ENCODE measurements around the gene MIB1. TPM values are rescaled to one million over a fixed set of nuclear protein-coding genes. Genes with fewer than 3 reads are reported as not detected.

The MIB1 gene
- total and polyA plus RNA-seq, 9 of the 15 experiments (the other 6 are each of a cell fraction or from before 2014, with no cell fraction given), result 7.2 to 43.8 (median 23.2) TPM

DNA sequence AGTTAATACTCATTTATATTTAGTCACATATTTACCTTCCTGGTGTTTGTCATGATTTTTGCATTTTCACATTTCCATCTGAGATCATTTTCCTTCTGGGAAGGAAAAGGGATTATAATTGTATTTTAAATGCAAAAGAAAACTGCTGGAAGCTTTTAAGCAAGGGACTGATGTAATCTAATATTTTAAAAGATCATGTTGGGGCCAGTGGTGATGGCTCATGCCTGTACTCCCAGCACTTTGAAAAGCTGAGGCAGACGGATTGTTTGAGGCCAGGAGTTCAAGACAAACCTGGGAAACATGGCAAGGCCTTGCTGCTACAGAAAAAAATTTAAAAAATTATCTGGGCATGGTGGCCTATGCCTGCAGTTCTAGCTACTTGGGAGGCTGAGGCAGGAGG, 149.0 kb downstream of the MIB1 start:
- Histone ChIP-seq H3K27ac (ENCODE audit: extremely low read depth, low read depth, low read length) (no peak overlapping the region), H3K36me3 (ENCODE audit: control insufficient read depth, insufficient read depth, low read length) (no peaks in the 10 kb centered on the region), H3K4me3 (no peak overlapping the region), H3K79me2 (ENCODE audit: control insufficient read depth, insufficient read depth, low read length) (no peaks in the 10 kb centered on the region), H3K9me1 (ENCODE audit: control insufficient read depth, insufficient read depth, low read length) (no peaks in the 10 kb centered on the region), H3K4me1 (replicated peaks in 1 of 2; ENCODE audit: control insufficient read depth in 2 of 2, insufficient read depth in 2 of 2, low read length in 2 of 2) (no peaks in the 10 kb centered on the region), H4K20me1 (replicated peaks; ENCODE audit: control insufficient read depth, insufficient read depth, low read length) (no peaks in the 10 kb centered on the region), H3K27me3 (ENCODE audit: control insufficient read depth in 2 of 2, insufficient read depth in 2 of 2, low read length in 2 of 2) (peaks cover 0 to 4% of the 10 kb centered on the region in 2 experiments; a peak in 2 of 5 replicates), H3K9ac (ENCODE audit: insufficient read depth in 1 of 2, low read depth in 2 of 2, low read length in 2 of 2) (no peak overlapping the region), H3K9me3 (replicated peaks; ENCODE audit: control insufficient read depth, insufficient read depth, low read depth, low read length) (no peaks in the 10 kb centered on the region), H3K4me2 (ENCODE audit: insufficient read depth, low read length) (no peak overlapping the region), H2AFZ (ENCODE audit: low read depth, low read length) (no peak overlapping the region)
- no peak for TF ChIP-seq ZNF217 (CRISPR knock-in tag; IDR thresholded peaks at IDR 0.05)
- FAIRE-seq (no peak), ATAC-seq (no peak), DNase-seq (ENCODE audit: extremely low read depth in 1 of 4, low spot score in 3 of 4) (no peak)
- in situ Hi-C loops (cut with MboI), result no loop called here
- ChIA-PET CTCF (ENCODE audit: low intra/inter-chr PET ratio) (no interaction called here), POLR2A (interaction anchor here (0.7 kb wide), 1 partner anchor 1107 kb away, joined by 4 read pairs; no protein-coding TSS in a partner anchor)
- intact Hi-C loops (cut with micrococcal nuclease), result no loop called here
- BruUV-seq (replicated peaks), result no TSS peak
- 0% methylated on average over 1 of the region's 1 CpG for WGBS (ENCODE audit: insufficient coverage, low coverage, missing lambda C conversion rate)

DNA sequence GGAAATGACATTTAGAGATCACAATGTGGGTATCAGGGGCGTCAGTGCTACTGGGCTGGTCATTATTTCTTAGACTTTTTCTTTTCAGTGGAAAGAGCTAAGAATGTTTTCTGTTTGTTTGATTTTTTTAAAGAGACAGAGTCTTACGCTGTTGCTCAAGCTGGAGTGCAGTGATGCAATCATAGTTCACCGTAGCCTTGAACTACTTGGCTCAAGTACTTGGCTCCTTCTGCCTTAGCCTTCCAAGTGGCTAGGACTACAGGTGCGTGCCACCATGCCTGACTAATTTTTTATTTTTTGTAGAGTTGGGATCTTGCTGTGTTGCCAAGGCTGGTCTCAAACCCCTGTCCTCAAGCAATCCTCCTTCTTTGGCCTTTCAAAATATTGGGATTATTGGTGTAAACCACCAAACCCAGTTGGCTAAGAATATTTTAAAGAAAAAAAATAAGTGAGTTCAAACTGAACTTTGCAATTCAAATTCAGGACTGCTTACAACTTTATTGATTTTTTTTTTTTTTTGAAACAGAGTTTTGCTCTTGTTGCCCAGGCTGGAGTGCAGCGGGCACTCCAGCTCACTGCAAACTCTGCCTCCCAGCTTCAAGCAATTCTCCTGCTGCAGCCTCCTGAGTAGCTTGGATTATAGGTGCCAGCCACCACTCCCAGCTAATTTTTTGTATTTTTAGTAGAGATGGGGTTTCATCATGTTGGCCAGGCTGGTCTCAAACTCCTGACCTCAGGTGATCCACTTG, 154.2 kb downstream of the MIB1 start:
- Histone ChIP-seq H3K4me3 (no peak overlapping the region), H3K9me3 (replicated peaks; ENCODE audit: control insufficient read depth, insufficient read depth, low read depth, low read length) (no peaks in the 10 kb centered on the region), H3K9me1 (ENCODE audit: control insufficient read depth, insufficient read depth, low read length) (no peaks in the 10 kb centered on the region), H3K27ac (ENCODE audit: extremely low read depth, low read depth, low read length) (no peak overlapping the region), H3K79me2 (ENCODE audit: control insufficient read depth, insufficient read depth, low read length) (no peaks in the 10 kb centered on the region), H2AFZ (ENCODE audit: low read depth, low read length) (no peak overlapping the region), H3K9ac (ENCODE audit: insufficient read depth in 1 of 2, low read depth in 2 of 2, low read length in 2 of 2) (no peak overlapping the region), H3K27me3 (ENCODE audit: control insufficient read depth in 2 of 2, insufficient read depth in 2 of 2, low read length in 2 of 2) (peaks cover 5 to 6% of the 10 kb centered on the region in 2 experiments; a peak in 4 of 5 replicates), H3K36me3 (ENCODE audit: control insufficient read depth, insufficient read depth, low read length) (no peaks in the 10 kb centered on the region), H4K20me1 (replicated peaks; ENCODE audit: control insufficient read depth, insufficient read depth, low read length) (no peaks in the 10 kb centered on the region), H3K4me1 (replicated peaks in 1 of 2; ENCODE audit: control insufficient read depth in 2 of 2, insufficient read depth in 2 of 2, low read length in 2 of 2) (peaks cover 0 to 6% of the 10 kb centered on the region in 2 experiments; a peak in 2 of 5 replicates), H3K4me2 (ENCODE audit: insufficient read depth, low read length) (no peak overlapping the region)
- TF ChIP-seq CCAR2 (IDR thresholded peaks at IDR 0.05; ENCODE audit: low read depth, low read length), result no peak
- no peak for TF ChIP-seq MED1 (CRISPR knock-in tag; IDR thresholded peaks at IDR 0.05; ENCODE audit: borderline replicate concordance)
- no peak for TF ChIP-seq HMGN3 (IDR thresholded peaks at IDR 0.05; ENCODE audit: borderline replicate concordance, extremely low read depth, insufficient read length, low read depth, low read length)
- peak; percentile 79 for TF ChIP-seq CEBPB (tag; IDR thresholded peaks at IDR 0.05)
- TF ChIP-seq ZKSCAN3 (CRISPR knock-in tag; IDR thresholded peaks at IDR 0.05), result no peak
- no peak for TF ChIP-seq NBN (IDR thresholded peaks at IDR 0.05; ENCODE audit: low read depth)
- no peak for TF ChIP-seq ETV5 (CRISPR knock-in tag; IDR thresholded peaks at IDR 0.05; ENCODE audit: low read depth)
- TF ChIP-seq, protein P1, sequence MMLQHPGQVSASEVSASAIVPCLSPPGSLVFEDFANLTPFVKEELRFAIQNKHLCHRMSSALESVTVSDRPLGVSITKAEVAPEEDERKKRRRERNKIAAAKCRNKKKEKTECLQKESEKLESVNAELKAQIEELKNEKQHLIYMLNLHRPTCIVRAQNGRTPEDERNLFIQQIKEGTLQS (IDR thresholded peaks at IDR 0.05), result peak; percentile 75
- TF ChIP-seq, protein P1 (CRISPR knock-in tag; conservative IDR thresholded peaks at IDR 0.05), result no peak
- no peak for TF ChIP-seq EP400 (IDR thresholded peaks at IDR 0.05)
- no peak for TF ChIP-seq CEBPG (CRISPR knock-in tag; IDR thresholded peaks at IDR 0.05)
- peak; percentile 71 to 77 for TF ChIP-seq CEBPG (tag; conservative IDR thresholded peaks at IDR 0.05 in 1 of 2, IDR thresholded peaks at IDR 0.05 in 1 of 2)
- intact Hi-C loops (cut with micrococcal nuclease), result loop anchor here (5.0 kb wide), 2 partner anchors 407 to 668 kb away; no protein-coding TSS in a partner anchor
- ChIA-PET CTCF (ENCODE audit: low intra/inter-chr PET ratio) (no interaction called here), POLR2A (no interaction called here)
- FAIRE-seq (no peak), DNase-seq (ENCODE audit: extremely low read depth in 1 of 4, low spot score in 3 of 4) (no peak), ATAC-seq (peak; percentile 49; the same call in 2 of the 3 replicates)
- in situ Hi-C loops (cut with MboI), result no loop called here
- WGBS (ENCODE audit: insufficient coverage, low coverage, missing lambda C conversion rate), result 3% methylated on average over 5 of the region's 5 CpGs
- BruUV-seq (replicated peaks), result no TSS peak
